CD8-positive, alpha-beta memory T cell (primary cell): ENCODE data around the gene GABRB3. TPM values are rescaled to one million over a fixed set of nuclear protein-coding genes. Genes with fewer than 3 reads are reported as not detected.

Source experiments
- CTCF ChIA-PET: fragments of 350-600 bp; sonication (Branson Sonifier 250); formaldehyde crosslinking; loops from one replicate; lab custom pipeline; 2021; ENCODE audit warnings: antibody characterized with exemption; lab: Charles Lee
- POLR2A ChIA-PET: fragments of 350-600 bp; sonication (Branson Sonifier 250); formaldehyde crosslinking; loops from one replicate; lab custom pipeline; 2021; ENCODE audit warnings: antibody characterized with exemption; lab: Charles Lee
- DNase-seq, 5 donors: peaks; one replicate each; pipeline versions ENCODE4 v3.0.0 to v3.0.0-alpha.2; 2020 to 2022; ENCODE audit warnings: mixed read lengths in 1 of 5
- H3K27ac ChIP-seq: one replicate; pipeline ENCODE4 v1.7.0; 2013; ENCODE audit warnings: low read depth, mild to moderate bottlenecking, low read length, moderate library complexity
- H3K27me3 ChIP-seq: 2 replicates; pipeline ENCODE4 v1.7.0; 2013; ENCODE audit warnings: low read length, mild to moderate bottlenecking; ENCODE audit not compliant: insufficient read depth, poor library complexity, severe bottlenecking
- H3K36me3 ChIP-seq: 2 replicates; pipeline ENCODE4 v1.7.0; 2013; ENCODE audit warnings: mild to moderate bottlenecking, low read length, moderate library complexity; ENCODE audit not compliant: insufficient read depth
- H3K4me1 ChIP-seq: 2 replicates; pipeline ENCODE4 v1.7.0; 2013; ENCODE audit warnings: mild to moderate bottlenecking, low read length, moderate library complexity; ENCODE audit not compliant: insufficient read depth
- H3K4me3 ChIP-seq: 2 replicates; pipeline ENCODE4 v1.7.0; 2013; ENCODE audit warnings: mild to moderate bottlenecking, low read length
- H3K9me3 ChIP-seq: 2 replicates; pipeline ENCODE4 v1.7.0; 2013; ENCODE audit warnings: mild to moderate bottlenecking, low read length
- H3K27ac Mint-ChIP-seq, 8 donors: one replicate each; pipeline ENCODE4 v1.8.0; 2020 to 2021; ENCODE audit warnings: mixed read lengths in 8 of 8, mild to moderate bottlenecking in 6 of 8, inconsistent platforms in 3 of 8, moderate library complexity in 3 of 8
- H3K27me3 Mint-ChIP-seq, 2 donors: one replicate each; pipeline ENCODE4 v1.8.0; 2020 to 2021; ENCODE audit warnings: mixed read lengths in 2 of 2, mild to moderate bottlenecking in 1 of 2, moderate library complexity in 1 of 2
- H3K36me3 Mint-ChIP-seq, 3 donors: one replicate each; pipeline ENCODE4 v1.8.0; 2020 to 2021; ENCODE audit warnings: mixed read lengths in 3 of 3, inconsistent platforms in 1 of 3, mild to moderate bottlenecking in 1 of 3
- H3K4me1 Mint-ChIP-seq, 3 donors: one replicate each; pipeline ENCODE4 v1.8.0; 2020 to 2021; ENCODE audit warnings: mixed read lengths in 3 of 3, inconsistent platforms in 1 of 3, mild to moderate bottlenecking in 1 of 3
- H3K4me3 Mint-ChIP-seq, 7 donors: one replicate each; pipeline ENCODE4 v1.8.0; 2020 to 2021; ENCODE audit warnings: mixed read lengths in 7 of 7, mild to moderate bottlenecking in 6 of 7, moderate library complexity in 4 of 7, inconsistent platforms in 2 of 7
- H3K9me3 Mint-ChIP-seq, 5 donors: one replicate each; pipeline ENCODE4 v1.8.0; 2020 to 2022; ENCODE audit warnings: mixed read lengths in 5 of 5, mild to moderate bottlenecking in 3 of 5, moderate library complexity in 2 of 5, inconsistent platforms in 1 of 5
- polyA plus RNA-seq: library from polyadenylated mRNA; unstranded; fragments of 300-500 nt; fragmentation: Illumina TruSeq; gene quantifications from one replicate; pipeline ENCODE4 v1.2.3, GENCODE V29; 2021
- total RNA-seq, 2 experiments: library from RNA; stranded (reverse); gene quantifications; one replicate each; pipeline ENCODE4 v1.2.3, GENCODE V29; 2021

The GABRB3 gene
- total and polyA plus RNA-seq, 3 experiments from 2014 or later: not detected

DNA sequence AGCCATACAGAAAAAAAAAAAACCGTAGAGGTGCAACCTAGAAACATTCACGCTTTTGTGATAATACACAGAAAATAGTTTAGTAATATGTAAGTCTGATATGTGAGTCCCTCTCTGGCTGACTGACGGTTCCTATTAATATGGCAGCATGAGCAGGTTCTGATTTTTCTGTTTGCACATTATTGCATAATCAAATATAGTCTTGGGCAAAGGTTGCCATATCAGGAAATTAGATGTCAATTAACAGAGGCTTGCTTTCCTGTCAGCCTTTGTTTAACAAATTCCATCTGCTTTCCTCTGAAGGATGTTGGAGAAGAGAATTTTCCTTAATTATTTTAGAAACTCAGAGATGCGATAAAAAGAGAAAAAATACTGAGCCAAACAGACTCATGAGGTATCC, 14.8 kb downstream of the GABRB3 start:
- no peak for DNase-seq
- no peaks in the 10 kb centered on the region for H3K27me3 ChIP-seq
- H3K4me1 ChIP-seq: no peaks in the 10 kb centered on the region
- H3K9me3 ChIP-seq: no peaks in the 10 kb centered on the region
- H3K36me3 ChIP-seq: no peaks in the 10 kb centered on the region
- H3K9me3 Mint-ChIP-seq: peaks cover 8 to 22% (median 15%) of the 10 kb centered on the region in 5 donors
- no peak overlapping the region for H3K4me3 Mint-ChIP-seq
- no peaks in the 10 kb centered on the region for H3K36me3 Mint-ChIP-seq
- no peaks in the 10 kb centered on the region for H3K27me3 Mint-ChIP-seq
- H3K27ac ChIP-seq: no peak overlapping the region
- CTCF ChIA-PET: no interaction called here
- H3K4me1 Mint-ChIP-seq: no peaks in the 10 kb centered on the region
- no peak overlapping the region for H3K4me3 ChIP-seq
- POLR2A ChIA-PET: no interaction called here
- no peak overlapping the region for H3K27ac Mint-ChIP-seq

DNA sequence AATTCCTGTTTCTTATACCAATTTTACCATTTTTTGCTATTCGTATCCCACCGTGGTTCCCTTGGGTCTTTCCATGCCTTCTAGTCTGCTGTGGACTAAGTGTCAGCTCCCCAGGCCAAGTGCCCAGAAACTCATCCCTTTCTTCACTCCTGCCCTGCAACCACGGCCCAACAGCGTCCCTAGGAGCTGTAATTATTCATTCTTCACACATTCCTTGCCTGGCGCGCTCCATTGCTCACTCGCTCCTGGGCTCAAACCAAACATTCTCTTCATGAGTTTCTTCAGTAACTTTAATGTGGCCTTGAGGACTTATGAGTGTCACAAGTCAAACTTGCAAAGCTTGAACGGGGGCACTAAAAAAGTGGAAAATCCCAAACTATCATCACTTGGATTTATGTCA, 15.7 kb downstream of the GABRB3 start:
- Histone ChIP-seq H3K4me1 (no peaks in the 10 kb centered on the region), H3K27ac (no peak overlapping the region), H3K36me3 (no peaks in the 10 kb centered on the region), H3K4me3 (no peak overlapping the region), H3K9me3 (no peaks in the 10 kb centered on the region), H3K27me3 (no peaks in the 10 kb centered on the region)
- no peak for DNase-seq
- ChIA-PET CTCF (no interaction called here), POLR2A (no interaction called here)
- Mint-ChIP-seq H3K27ac (no peak overlapping the region), H3K36me3 (no peaks in the 10 kb centered on the region), H3K4me1 (no peaks in the 10 kb centered on the region), H3K4me3 (no peak overlapping the region), H3K27me3 (no peaks in the 10 kb centered on the region), H3K9me3 (peaks cover 11 to 27% (median 12%) of the 10 kb centered on the region in 5 donors)

DNA sequence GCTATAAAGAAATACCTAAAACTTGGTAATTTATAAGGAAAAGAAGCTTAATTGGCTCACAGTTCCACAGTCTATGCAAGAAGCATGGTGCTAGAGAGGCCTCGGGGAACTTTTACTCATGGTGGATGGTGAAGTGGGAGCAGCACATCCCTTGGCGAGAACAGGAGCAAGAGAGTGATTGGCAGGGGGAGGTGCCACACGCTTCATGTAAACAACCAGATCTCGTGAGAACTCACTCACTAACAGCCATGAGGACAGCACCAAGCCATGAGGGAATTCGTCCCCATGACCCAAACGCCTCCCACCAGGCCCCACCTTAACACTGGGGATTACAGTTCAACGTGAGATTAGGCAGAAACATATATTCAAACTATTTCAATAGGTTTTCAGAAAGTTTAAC, 28.0 kb downstream of the GABRB3 start:
- POLR2A ChIA-PET: no interaction called here
- no peaks in the 10 kb centered on the region for H3K36me3 ChIP-seq

GRCh38 chr15:26739791-26740190, 33.1 kb downstream of the GABRB3 start:
- Histone ChIP-seq H3K9me3 (no peaks in the 10 kb centered on the region), H3K27ac (no peak overlapping the region), H3K27me3 (no peaks in the 10 kb centered on the region), H3K4me1 (no peaks in the 10 kb centered on the region), H3K36me3 (no peaks in the 10 kb centered on the region), H3K4me3 (no peak overlapping the region)
- no peaks in the 10 kb centered on the region for H3K4me1 Mint-ChIP-seq
- H3K36me3 Mint-ChIP-seq: no peaks in the 10 kb centered on the region
- no peak overlapping the region for H3K4me3 Mint-ChIP-seq
- H3K27me3 Mint-ChIP-seq: no peaks in the 10 kb centered on the region
- peaks cover 3 to 13% (median 9%) of the 10 kb centered on the region in 5 donors for H3K9me3 Mint-ChIP-seq
- no peak overlapping the region for H3K27ac Mint-ChIP-seq
- ChIA-PET CTCF (no interaction called here), POLR2A (no interaction called here)
- DNase-seq: no peak

More for the DNA sequence above, 28.0 kb downstream of the GABRB3 start:
- DNase-seq: no peak
- Mint-ChIP-seq H3K4me1 (no peaks in the 10 kb centered on the region), H3K36me3 (no peaks in the 10 kb centered on the region), H3K27me3 (no peaks in the 10 kb centered on the region), H3K4me3 (no peak overlapping the region), H3K9me3 (peaks cover 8 to 22% (median 18%) of the 10 kb centered on the region in 5 donors), H3K27ac (no peak overlapping the region)
- Histone ChIP-seq H3K4me3 (no peak overlapping the region), H3K4me1 (no peaks in the 10 kb centered on the region), H3K27ac (no peak overlapping the region), H3K27me3 (no peaks in the 10 kb centered on the region), H3K9me3 (no peaks in the 10 kb centered on the region)
- CTCF ChIA-PET: no interaction called here

GRCh38 chr15:26738996-26739395, 33.9 kb downstream of the GABRB3 start:
- ChIA-PET POLR2A (no interaction called here), CTCF (no interaction called here)
- Histone ChIP-seq H3K4me3 (no peak overlapping the region), H3K36me3 (no peaks in the 10 kb centered on the region), H3K27ac (no peak overlapping the region), H3K9me3 (no peaks in the 10 kb centered on the region), H3K4me1 (no peaks in the 10 kb centered on the region), H3K27me3 (no peaks in the 10 kb centered on the region)
- Mint-ChIP-seq H3K9me3 (peaks cover 3 to 16% (median 9%) of the 10 kb centered on the region in 5 donors), H3K27me3 (no peaks in the 10 kb centered on the region), H3K4me1 (no peaks in the 10 kb centered on the region), H3K27ac (no peak overlapping the region), H3K4me3 (no peak overlapping the region), H3K36me3 (no peaks in the 10 kb centered on the region)
- no peak for DNase-seq

DNA sequence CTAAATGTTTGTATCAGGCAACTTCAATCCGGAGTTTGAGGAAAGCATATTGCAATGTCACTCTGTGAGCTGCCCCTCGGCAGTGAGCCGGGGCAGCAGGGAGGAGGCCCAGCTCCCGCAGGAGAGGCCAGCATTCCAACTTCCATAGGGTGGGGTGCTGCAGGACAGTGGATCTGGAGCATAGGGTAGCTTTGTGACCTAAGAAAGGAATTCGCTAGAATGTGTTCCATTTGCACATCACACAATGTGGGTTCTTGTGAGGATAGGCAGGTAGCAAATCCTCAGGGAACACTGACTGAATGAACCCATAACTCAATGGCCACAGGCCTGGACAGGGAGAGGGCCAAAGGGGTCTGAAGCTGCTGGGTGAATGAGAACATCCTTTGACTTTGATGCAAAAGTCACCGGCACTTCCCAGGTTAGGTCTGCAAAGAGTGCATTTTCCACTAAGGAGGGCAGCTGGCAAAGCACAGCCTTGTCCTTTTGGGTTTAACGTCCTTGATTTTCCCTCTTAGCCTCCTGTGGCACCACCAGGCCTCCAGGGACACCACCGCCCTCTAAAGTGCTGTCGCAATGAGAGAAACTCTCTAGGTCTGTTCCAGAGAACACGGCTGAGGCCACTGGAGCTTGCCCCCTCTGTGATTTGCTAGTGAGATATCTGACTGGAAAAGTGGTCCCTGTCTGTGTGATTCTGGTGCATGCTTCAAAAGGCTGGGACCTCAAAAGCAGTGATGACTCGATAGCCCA, 36.2 kb downstream of the GABRB3 start:
- no peak overlapping the region for H3K4me3 Mint-ChIP-seq
- Histone ChIP-seq H3K4me3 (no peak overlapping the region), H3K4me1 (no peaks in the 10 kb centered on the region), H3K36me3 (no peaks in the 10 kb centered on the region), H3K27me3 (no peaks in the 10 kb centered on the region), H3K9me3 (no peaks in the 10 kb centered on the region), H3K27ac (no peak overlapping the region)
- DNase-seq: no peak
- ChIA-PET CTCF (no interaction called here), POLR2A (no interaction called here)
- H3K27me3 Mint-ChIP-seq: peaks cover 0 to 2% of the 10 kb centered on the region in 2 donors
- no peaks in the 10 kb centered on the region for H3K36me3 Mint-ChIP-seq
- H3K27ac Mint-ChIP-seq: no peak overlapping the region
- H3K4me1 Mint-ChIP-seq: no peaks in the 10 kb centered on the region
- peaks cover 15 to 22% (median 17%) of the 10 kb centered on the region in 5 donors for H3K9me3 Mint-ChIP-seq

DNA sequence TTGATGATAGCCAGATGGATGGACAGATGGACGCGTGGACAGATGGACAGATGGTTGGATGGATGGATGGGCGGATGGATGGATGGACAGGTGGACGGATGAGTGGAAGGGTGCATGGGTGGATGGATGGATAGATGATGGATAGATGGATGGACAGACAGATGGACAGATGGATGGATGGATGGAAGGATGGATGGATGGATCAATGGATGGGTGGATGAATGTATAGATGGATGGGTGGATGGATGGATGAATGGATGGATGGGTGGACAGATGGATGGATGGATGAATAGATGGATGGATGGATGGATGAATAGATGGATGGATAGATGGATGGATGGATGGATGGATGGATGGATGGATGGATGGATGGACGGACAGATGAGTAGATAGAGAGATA, 40.9 kb downstream of the GABRB3 start:
- Histone ChIP-seq H3K4me1 (no peaks in the 10 kb centered on the region), H3K36me3 (no peaks in the 10 kb centered on the region), H3K4me3 (no peak overlapping the region), H3K27ac (no peak overlapping the region), H3K9me3 (no peaks in the 10 kb centered on the region), H3K27me3 (no peaks in the 10 kb centered on the region)
- DNase-seq: no peak
- POLR2A ChIA-PET: no interaction called here
- CTCF ChIA-PET: no interaction called here
- peaks cover 0 to 2% of the 10 kb centered on the region in 2 donors for H3K27me3 Mint-ChIP-seq
- H3K36me3 Mint-ChIP-seq: no peaks in the 10 kb centered on the region
- no peak overlapping the region for H3K4me3 Mint-ChIP-seq
- H3K9me3 Mint-ChIP-seq: peaks cover 22 to 37% (median 28%) of the 10 kb centered on the region in 5 donors
- no peak overlapping the region for H3K27ac Mint-ChIP-seq
- no peaks in the 10 kb centered on the region for H3K4me1 Mint-ChIP-seq

- no peak overlapping the region for H3K27ac ChIP-seq
- Mint-ChIP-seq H3K27me3 (peaks cover 0 to 2% of the 10 kb centered on the region in 2 donors), H3K4me3 (no peak overlapping the region), H3K4me1 (no peaks in the 10 kb centered on the region), H3K27ac (no peak overlapping the region), H3K36me3 (no peaks in the 10 kb centered on the region), H3K9me3 (peaks cover 23 to 37% (median 28%) of the 10 kb centered on the region in 5 donors)
- no peaks in the 10 kb centered on the region for H3K4me1 ChIP-seq
- H3K27me3 ChIP-seq: no peaks in the 10 kb centered on the region
- no peaks in the 10 kb centered on the region for H3K36me3 ChIP-seq
- H3K9me3 ChIP-seq: no peaks in the 10 kb centered on the region
- POLR2A ChIA-PET: no interaction called here
- H3K4me3 ChIP-seq: no peak overlapping the region
- CTCF ChIA-PET: no interaction called here
- DNase-seq: no peak
These were observed 43.3 kb downstream of the GABRB3 start for GRCh38 chr15:26729581-26729980.
